GM19035 (cell line): ENCODE results near the gene THRB.

Experiments
- ATAC-seq: cut with Tn5 transposase; IDR thresholded peaks from one replicate; pipeline ENCODE4 v1.9.1; 2021; ENCODE audit not compliant: unreplicated experiment

THRB gene

DNA sequence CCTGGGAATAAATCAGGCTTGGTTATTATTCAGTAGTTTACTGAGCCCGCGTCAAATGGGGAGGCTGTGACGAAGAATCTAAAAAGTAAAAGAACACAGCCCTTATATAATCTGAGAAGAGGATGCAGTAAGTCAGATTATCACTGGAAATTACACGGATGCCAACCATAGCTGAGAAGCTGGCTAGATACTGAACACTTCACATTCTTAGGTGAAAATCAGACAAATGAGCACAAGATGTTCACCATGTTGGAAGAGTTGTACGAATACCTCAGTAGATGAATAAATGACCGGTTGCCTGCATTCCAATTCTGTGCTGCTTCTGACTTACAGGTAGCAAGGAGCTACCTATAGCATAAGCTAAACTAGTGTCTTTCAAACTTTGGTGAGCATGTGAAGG lies 254.3 kb downstream of the THRB start:
- no peak for ATAC-seq

- peak; percentile 86 for ATAC-seq
These were observed 256.5 kb downstream of the THRB start for GRCh38 chr3:24237971-24238706.

DNA sequence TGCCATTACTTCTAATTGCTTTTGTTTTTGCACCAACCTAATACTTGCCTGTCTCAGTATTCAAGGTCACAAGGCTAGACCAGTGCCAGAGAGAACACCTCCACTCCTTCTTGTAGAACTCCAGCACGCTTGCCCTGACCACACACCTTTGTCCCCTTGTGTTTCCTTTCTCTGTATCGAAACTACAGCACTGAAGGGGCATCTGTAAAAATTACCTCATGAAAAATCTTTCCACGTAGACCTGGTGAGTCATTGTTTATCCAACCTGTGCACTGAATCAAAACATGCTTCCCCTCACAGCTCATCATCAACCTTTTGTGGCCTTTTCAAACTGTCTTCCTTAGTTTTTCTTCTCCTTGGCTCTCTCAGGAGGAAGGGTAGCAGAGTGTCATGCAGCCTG lies 259.5 kb downstream of the THRB start:
- no peak for ATAC-seq

DNA sequence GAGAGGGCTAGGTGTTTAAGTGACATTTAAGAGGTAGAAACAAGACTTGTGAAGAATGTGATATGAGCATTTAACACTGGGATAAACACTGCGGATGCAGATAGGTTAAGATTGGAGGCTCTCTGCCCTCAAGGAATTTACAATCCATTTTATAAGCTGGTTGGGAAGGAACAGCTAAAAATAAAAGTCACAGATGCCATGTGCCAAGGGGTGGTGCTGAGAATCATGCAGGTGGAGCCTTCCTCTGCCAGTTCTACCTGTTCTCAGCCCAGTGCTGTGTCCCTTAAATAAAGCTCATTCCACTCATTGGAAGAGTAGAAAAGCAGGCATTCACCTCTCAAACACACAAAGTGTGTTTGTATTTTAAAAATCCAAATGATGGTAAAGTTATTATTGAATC lies 261.9 kb downstream of the THRB start:
- ATAC-seq, result no peak

GRCh38 chr3:24229468-24230221 lies 265.0 kb downstream of the THRB start:
- no peak for ATAC-seq

- ATAC-seq, result no peak
These were observed 267.0 kb downstream of the THRB start for GRCh38 chr3:24227635-24228034.

DNA sequence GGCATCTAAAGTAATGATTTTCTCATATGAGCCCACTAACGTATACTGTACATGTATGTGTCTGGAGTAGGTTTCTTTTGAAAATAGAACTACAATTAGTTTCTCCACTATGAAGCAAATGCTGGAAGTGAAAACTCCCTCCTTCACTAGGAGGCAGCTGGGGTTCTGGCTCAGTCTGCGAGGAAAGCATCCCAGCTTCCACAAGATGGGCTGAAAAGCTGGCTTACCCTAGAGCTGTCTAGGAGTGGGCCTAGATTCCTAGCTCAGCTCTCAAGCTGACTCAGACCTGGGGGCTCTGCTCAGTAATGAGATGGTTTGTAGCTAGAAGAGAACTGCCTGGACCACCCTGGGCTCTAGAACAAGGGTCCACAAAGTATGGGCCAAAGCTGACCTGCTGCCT lies 268.3 kb downstream of the THRB start:
- ATAC-seq, result no peak

- no peak for ATAC-seq
These were observed 269.2 kb downstream of the THRB start for GRCh38 chr3:24225385-24225950.

GRCh38 chr3:24224666-24225384 lies 269.8 kb downstream of the THRB start:
- no peak for ATAC-seq

- ATAC-seq, result no peak
These were observed 272.4 kb downstream of the THRB start for GRCh38 chr3:24222165-24222805.

DNA sequence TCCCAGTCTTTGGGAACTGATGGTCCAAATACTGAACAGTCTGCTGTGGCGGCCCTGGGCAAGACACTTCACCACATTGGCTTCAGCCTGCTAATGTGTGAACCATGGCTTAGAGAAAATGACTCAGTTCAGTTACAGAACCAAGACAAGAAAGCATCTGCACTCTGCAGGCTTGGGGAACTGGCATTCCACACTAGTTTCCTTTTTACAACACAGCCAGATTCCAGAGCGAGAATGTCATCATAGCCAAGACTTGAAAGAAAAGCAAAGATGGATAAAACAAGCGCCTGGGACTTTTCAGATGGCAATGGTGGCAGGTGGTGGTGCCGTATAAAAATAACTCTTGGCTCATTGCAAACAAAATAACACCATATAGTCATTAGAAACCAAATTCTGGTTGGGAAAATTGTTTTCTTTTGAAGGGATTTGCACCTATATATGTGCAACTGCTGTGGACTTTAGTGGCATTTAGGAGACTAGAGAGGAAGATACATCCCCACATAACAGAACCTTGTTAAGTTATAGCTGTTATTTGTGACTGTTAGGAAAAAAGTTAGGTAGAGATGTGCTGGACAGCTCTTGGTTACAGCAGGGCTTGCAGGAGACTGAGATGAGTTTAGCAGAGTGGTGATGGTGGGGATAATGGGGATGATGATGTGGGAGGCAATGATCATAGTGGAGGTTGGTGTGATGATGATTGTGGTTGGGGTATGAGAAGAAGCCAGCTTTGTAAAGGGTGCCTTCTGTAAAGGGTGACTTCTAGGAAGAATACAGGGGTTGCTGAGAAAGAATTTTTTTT lies 273.6 kb downstream of the THRB start:
- ATAC-seq, result no peak

- ATAC-seq, result no peak
These were observed 279.1 kb downstream of the THRB start for GRCh38 chr3:24215502-24215901.

DNA sequence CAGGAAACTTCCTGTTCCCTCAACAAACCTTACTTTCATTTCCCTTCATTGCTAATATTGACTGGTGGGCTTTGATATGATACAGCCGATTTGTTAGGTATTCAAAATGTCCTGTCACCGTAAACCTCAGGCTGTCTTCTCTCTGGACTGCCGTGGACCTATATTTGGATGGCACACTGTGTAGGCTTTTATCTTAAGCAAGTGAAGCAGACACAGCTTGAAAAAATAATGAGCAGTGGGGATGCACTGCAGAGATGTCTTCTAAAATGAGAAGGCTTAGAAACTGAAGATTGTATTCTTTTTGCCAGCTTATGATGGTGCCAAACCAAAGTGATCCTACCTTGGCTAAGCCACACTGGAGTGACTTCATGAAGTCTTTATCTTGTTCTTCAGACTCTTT lies 283.3 kb downstream of the THRB start:
- no peak for ATAC-seq

- no peak for ATAC-seq
These were observed 292.6 kb downstream of the THRB start for GRCh38 chr3:24202071-24202470.

DNA sequence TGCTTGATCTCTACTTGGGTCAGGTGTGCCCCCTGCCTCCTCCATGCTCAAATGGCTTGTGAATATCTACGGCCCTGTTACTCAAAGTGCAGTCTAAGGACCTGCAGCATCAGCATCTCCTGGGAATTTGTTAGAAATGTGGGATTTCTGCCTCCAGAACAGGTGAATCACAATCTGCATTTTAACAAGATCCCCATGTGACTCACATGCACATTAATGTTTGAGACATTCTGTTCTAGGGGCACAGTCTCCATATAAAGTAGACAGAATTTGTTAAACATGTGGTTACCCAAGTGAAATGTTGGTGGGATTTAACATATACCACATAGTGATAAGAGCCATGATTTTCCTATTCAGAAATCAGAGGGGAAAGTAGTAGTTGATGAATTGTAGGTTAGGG lies 293.3 kb downstream of the THRB start:
- ATAC-seq, result no peak

- no peak for ATAC-seq
These were observed 294.8 kb downstream of the THRB start for GRCh38 chr3:24199775-24200247.

DNA sequence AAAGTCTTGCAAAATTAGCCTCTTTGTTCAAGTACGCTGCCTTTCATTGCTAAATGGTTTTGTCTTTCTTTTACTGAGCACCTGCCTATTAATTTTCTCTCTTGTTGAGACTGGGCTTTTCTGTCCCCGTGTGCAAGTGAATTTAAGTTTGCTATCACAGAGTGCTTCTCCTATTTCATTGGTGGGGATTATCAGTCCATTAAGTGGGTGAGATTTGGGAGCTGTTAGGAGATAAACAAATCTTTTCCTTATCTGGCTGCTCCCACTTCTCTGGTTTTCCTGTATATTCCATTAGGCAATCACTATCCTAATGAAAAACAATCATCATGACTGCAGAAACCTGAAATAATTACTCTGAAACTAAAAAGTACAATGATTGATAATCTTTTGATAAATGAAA lies 295.4 kb downstream of the THRB start:
- no peak for ATAC-seq

DNA sequence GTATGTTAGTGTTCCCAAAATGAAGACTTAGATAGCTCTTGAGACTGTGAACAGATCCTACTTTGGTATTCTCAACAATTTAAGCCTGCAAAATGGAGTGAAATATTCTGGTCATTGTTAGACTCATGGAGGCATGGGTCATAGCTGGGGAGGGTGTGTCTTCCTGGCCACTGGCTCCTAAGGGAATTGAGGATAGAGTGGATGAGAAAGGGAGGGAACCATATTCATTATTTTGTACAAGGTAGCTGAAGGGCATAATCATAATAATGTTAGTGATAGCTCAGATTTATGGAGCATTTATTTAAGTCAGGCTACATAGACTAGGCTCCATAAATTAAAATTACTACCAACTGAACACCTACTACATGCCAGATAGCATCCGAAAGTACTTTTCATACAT lies 295.9 kb downstream of the THRB start:
- ATAC-seq, result no peak

- ATAC-seq, result no peak
These were observed 296.8 kb downstream of the THRB start for GRCh38 chr3:24197809-24198208.

GRCh38 chr3:24196526-24196925 lies 298.1 kb downstream of the THRB start:
- ATAC-seq, result no peak
